UCSD-AML1 (cell line): ENCODE measurements around the gene GRK3.

Experiments
- DNase-seq: peaks from one replicate; lab custom pipeline; 2025; ENCODE audit not compliant: unreplicated experiment; lab: John Stamatoyannopoulos, UW

Gene GRK3

DNA sequence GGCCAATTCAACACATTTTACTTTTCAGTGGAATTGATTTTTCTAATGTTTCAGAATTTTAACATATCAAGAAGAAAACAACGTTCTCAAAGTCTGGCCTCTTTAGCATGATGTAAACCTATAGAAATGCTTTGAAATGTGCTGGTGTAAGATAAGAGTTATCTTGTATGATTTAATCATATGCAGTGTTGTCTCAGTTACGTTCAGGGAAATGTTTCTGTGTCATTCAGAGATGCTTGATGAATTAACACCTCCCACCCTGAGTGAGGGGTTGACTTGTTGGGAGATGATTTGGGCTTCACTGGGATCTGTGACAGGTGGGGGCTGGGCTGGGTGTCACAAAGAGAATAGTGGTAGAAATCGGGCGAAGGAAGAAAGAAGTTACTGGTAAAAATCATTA, 161.8 kb downstream of the GRK3 start:
- no peak for DNase-seq

DNA sequence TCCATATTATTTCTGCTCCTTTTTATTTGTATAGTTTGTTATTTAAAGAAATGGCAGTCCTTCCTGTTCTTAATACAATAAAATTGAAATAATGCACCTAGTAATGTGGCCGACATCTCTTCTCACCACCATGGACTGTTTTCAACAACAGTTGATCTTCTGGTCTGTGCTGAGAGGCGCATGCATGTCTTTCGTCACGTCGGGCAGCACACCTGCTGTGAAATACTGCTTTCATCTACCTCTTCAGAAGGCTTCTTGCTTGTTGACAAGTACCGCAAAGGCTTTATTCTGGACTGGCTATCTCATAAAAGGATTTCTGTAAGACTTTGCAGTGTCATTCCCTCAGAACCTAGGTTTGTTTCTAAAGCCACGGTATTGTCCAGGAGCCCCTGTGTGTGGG, 163.6 kb downstream of the GRK3 start:
- no peak for DNase-seq

DNA sequence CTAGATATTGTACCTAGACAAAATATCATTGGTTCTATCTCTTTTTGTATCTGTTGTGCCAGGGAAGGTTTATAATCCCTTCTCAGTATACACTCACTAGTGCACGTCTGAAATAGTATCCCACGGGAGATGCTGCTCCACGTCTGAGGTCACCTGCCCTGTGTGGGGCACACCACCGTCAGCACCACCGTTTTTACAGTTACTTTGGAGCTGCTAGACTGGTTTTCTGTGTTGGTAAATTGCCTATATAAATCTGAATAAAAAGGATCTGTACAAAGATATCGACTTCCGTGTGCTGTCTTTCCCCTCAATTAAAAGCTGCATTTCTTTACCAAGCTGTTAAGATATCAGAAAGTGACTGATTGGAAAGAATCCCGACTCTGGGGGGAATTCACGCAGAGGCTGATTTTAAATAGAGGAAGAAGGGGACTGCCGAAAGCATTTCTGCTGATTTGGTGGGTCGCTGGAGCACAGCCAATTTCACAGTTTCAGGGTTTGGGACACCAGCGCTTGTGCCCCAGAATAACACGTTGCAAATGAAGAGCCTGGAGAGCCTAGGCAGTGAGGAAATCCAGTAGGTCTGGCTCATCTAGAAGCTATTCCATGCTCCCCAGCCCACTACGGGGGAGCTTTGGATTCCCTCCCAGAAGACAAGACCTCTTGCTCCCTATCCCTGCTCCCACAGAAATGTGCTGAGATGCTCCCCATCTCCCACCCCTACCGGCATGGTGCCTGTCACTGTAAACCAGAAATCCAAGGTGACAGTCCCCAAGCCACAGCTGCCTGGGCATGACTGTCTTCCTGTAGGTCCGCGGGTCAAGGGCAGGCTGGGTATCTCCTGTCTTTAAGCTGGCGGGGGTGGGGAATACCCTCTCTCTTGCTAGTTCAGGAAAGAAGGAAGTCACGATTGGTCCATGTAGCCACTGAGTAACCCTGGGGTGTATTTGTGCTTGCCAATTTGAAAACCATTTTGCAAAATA, 164.8 kb downstream of the GRK3 start:
- no peak for DNase-seq

DNA sequence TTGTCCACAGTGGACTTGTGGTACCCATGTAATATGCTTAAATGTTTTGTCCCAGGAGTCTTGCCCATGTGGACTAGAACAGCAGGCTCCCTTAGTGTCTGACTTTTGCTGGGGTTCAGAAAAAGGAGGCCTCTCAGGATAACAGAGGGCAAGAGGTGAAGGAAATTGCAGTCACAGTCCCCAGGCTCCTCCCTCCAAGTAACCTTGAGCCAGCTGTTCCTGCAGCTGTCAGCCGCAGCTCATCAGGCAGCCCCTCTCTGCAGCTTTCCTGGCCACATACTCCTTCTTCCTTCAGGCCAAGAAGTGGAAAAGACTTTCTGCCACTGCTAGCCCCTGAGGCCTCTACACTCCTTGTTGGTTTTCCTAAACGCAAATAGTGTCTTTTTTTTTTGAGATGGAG, 171.2 kb downstream of the GRK3 start:
- no peak for DNase-seq

DNA sequence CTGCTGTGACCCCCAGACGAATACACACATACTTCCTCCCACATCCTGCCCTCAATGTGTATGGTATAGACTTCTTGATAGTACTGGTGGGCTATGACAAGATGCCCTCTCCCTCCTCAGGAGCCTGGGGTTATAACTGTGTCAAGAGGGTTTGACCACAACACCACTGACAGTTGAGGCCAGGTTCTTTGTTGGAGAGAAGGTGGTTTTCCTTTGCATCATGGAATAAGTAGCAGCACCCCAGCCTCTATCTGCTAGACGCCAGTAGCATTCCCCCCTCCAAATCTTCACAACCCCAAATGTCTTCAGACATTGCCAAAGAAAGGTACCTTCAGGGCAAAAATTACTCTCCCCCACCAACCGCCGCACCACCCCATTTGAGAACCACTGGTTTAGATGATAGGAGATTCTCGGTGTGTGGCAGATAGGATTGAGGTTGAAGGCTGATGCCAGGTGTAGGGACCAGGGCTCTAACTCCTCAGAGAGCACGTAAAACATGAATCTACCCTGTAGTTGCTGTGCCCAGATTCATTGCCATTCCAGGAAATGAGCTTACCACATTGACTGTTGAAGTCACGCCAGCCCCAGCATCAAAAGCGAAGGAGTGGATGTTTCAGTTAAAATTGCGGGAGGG, 172.0 kb downstream of the GRK3 start:
- DNase-seq: no peak

DNA sequence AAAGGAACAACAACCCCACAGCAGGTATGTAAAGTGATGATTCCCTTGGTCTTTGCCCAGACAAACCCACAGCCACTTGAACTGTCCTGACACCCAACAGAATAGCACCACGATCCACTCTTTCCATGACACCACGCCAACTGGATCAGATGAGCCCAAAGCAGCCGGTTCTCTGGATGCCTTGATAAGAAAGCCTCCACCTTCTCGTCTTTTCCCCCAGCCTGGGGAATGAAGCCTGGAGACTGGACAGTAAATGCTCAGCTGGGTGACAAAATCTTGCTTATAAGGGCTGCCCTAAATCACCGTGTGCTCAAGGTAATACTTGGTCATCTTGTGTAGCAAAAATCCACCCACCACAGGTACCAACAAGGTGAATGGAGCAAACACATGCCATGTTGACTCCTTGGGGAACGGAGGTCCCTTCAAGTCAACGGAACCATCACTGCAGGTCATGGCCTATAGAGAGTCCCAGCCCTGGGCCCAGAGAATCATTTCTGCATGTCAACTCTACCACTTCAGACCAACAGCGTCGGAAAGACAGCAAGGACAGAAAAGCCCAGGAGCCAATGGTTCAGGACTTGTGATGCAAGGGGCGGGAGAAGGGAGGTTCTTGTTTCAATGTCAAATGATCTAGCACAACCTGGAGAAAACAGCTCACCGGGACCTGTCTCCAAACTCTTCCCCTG, 175.3 kb downstream of the GRK3 start:
- DNase-seq: no peak

DNA sequence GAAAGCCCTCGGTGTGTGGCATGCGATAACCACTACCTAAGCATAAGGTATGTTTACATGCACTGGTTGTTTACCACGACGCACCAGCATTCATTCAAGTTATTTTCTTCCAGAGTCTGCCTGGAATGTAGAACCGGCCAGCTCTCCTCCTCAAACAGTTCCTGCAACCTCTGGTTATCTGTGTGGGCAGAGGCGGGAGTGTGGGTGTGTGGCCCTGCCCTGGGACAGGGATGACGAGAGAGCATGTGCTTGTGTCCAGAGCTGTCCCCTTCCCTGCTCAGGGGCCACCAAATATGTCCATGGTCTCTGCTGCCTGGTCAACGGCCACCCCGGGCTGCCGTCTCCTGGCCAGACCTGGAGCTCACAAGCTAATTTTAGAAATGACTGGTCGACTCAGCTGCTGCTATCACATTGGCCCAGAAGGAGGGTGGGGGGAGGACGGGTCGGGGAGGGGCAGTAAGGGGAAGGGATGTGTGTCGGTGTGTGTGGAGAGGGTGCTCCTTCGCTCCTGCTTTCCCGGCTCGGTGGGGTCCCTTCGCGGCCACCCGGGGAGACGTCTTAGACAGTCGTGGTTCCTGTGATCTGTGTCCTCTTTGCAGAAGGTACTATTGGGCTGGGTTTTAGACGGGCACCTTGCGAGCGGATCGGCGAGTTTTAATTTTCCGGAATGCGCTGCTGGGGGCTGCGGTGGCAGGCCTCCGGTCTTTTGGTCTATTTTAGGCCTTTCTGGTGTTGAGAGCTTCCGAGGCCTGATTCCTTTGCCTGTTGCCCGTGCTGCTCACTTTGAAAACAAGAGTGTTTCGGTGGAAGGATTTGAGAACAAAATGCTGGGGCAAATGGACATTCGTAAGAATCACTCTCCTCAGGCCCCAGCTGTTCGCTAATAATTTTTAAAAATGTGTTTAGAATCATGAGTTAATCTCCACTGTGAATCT, 177.5 kb downstream of the GRK3 start, which contains the start of gene MYO18B:
TSS of gene MYO18B (plus strand) at position 497 of the 935 bp plus-strand sequence. CDS start 18,905 bp downstream, outside the sequence.
- DNase-seq: no peak

DNA sequence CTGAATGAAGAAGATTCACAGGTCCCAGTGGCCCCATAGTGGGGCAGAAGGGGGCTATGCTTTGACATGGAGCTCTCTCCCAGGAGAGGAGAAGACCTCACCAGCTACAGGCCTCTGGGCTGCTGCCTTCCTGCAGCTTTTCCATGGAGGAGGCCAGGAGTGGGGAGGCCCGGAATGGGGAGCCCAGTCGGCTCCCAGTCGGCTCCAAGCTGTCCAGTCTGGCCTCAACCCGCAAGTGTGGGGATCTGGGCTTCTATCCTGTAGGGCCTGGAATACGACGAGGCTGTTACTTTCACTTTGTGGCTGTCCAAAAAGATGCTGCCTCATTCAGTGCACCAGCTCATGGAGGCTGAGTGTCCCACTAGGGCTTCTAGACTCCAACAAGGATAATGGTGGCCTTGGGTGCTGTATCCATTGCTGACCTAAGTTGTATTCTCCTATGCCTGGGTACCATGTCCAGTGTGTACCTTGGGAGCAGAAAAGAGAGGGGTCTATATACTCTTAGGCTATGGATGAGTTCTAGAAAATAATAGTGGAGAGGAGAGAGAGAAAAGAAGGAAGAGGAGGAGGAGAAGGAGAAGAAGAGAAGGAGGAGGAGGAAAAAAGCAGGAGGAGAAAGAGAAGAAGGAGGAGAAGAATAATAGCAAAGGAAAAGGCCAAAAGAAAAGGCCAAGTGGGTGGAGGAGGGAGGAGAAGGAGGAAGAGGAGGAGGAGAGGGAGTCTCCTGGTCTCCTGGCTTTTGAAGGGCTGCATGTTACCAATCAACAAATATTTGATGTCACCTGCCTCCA, 178.6 kb downstream of the GRK3 start:
- no peak for DNase-seq

DNA sequence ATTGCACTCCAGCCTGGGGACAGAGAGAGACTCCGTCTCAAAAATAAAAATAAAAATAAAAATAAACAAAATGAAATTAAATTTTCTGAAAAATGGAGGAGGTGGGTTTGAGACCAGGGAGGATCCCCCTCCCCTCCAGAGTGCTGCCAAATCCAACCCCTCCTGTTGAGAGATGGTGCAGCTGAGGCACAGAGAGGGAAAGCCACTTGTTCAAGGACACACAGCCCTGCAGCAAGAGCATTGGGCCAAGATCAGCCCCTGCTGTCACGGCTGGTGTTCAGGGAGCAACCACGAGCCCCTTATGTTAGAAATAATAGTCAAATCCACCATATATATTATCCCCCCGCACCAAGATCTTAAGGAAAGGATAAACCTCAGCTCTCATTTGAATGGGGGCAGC, 180.2 kb downstream of the GRK3 start:
- DNase-seq: no peak

DNA sequence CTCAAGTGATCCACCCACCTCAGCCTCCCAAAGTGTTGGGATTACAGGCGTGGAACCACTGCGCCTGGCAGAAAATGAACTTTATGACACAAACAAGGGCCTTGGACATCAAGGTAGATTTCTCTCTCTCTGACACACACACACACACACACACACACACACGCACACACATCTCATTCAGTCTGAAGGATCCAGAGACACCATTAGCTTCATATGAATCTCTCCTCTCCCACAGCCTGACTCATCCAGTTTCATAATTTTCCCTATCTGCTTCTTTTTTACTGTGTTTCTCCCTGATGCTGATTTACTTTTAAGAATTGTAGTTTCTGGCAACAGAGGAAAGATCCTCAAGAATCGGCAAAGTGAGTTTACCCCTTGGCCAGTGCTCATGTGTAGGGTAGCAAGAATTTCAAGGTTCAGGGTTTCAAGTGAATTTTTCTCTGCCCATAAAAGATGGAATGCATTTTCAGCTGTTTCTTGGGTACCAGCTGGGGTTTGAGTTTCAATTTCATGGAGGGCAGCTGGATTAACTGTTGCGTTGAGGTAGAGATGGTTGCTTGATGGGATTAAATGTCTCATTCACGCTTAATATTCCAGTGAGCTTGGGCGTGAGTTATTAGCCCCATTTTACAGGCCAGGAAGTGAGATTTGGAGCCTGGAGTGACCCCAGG, 181.0 kb downstream of the GRK3 start:
- no peak for DNase-seq

DNA sequence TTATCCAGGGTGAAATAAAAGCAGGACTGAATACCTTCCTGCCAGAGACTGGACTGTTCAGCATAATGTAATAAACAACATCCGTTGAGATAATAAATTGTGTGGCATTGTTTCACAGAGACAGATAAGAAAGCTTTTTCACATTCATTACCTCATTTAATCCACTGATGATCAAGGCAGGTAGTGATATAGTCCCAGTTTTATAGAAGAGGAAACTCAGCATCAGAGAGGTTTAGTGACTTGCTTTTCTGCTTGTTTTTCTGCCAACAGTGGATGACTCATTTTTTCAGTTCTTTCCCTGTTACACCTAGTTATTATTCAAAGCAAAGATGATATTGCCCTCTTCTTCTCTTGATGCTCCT, 181.5 kb downstream of the GRK3 start:
- no peak for DNase-seq

DNA sequence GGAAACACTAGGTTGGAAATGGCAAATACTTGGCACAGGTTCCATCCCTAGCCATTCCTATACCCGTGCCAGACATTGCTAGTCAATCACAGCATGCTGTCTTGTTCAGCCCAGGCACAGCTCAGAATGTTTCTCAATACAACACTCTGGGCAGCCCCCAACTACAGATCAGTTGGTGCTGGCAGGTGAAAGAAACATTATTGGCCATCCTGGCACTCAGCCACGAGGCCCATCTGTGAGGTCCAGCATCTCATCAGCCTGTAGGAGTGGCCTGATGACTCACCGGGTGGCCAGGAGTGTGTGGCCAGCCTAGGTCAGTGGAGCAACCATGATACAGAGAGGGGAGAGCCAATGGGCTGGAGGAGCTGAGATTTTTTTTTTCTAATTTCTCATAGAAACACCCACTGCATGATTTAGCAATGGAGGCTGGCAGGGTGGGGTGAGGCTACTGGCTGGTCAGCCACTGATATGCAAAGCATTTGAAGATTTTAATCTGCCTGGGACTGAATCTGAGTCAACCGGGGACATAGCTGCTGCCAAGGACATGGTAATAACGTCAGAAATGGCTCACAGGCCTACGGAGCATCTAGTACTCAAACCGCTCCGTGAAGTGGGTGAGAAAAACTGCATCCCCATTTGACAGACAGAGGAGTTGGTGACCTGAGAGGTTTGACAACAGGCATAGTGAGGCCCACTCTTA, 182.9 kb downstream of the GRK3 start:
- DNase-seq: no peak

DNA sequence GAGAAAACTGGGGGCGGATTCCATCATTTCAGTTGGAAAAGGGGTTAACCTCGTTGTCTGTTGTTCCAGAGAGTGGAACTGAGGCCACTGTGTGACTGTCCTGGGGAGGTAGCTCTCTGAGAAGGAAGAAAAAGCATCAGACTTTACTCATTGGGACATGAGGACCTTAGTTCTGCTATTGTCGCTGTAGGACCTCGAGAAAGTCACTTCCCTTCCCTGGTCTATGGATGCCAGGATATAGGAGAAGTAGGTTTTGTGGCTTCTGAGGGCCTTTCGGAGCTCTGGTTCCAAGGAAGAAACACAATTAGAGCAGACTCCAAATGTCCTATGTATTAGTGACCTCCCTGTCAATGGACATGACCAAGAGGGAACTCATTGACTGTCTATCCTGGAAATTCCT, 183.7 kb downstream of the GRK3 start:
- DNase-seq: no peak

DNA sequence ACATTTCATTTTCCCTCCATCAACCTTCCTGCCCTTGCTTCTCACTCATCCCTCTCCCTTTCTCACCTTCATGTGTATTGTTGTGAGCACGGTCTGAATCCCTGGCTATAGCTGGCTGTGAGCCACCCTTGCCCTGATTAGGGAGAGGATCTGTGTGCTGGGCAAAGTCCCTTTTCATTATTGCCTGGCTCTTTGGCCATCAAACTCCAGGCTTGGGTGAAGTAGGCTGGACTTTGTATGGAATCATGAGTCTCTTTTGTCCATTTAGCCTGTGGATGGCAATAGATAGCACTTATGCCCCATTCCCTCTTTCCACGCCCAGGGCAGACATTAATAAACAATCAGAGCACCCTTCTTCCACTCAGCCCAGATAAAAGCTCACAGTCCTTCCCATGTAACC, 184.2 kb downstream of the GRK3 start:
- no peak for DNase-seq

DNA sequence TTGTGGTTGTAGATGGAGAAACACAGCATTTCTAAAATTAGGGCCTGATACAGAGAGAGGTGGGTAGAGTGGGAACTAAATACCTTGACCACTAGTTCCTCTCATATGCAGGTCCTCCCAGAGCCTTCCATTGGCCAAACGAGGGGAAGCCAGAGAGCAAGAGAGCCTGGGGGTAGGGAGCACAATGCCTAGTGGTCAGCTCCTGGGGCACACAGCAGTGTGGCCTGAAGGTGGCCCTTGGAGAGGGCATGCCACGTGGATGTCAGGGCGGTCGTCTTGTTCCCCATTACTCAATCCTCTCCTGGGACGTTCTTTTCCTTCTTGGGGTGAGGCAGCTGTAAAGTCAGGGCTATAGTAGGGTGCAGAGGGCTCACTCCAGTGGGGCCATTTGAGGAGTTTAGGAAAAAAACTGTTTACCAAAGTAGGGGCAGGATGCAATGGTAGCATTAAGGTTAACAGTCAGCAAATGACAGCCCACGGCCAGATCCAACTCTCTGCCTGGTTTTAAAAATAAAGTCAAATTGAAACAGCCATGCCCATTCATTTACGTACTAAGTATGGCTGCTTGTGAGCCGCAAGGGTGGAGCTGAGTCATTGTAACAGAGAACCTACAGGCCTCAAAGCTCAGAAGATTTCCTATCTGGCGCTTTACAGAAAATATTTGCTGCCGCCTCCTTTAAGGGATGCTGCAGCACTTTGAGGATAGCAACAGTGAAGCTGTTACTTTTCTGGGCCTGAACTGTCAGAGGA, 185.1 kb downstream of the GRK3 start:
- DNase-seq: no peak

DNA sequence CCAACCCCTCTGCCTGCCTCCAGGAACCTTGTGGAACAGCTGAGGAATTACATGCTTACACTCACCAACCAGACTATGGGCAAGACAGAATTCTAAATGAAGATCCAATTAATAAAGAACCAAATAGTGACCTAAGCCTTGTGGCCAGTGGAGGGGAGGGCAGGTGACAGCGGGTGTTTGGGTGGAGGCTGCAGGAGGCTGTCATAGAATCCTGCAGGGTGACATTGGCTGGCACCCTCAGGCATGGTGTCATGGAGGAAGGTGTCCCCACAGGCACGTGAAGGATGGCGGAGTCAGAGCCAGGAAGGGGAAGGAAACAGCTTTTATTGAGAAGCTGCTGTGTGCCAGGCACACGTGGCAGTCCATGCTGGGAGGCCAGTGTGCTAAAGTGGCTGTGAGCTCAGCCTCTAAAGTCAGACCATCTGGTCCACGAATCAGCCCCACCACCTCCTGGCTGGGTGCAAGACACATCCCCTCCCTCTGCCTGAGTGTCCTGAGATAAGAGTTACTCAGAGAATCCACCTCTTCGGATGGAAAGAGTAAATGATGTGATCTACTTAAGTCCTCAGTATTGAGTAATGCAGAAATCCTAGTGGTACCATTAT, 186.2 kb downstream of the GRK3 start:
- DNase-seq: no peak

DNA sequence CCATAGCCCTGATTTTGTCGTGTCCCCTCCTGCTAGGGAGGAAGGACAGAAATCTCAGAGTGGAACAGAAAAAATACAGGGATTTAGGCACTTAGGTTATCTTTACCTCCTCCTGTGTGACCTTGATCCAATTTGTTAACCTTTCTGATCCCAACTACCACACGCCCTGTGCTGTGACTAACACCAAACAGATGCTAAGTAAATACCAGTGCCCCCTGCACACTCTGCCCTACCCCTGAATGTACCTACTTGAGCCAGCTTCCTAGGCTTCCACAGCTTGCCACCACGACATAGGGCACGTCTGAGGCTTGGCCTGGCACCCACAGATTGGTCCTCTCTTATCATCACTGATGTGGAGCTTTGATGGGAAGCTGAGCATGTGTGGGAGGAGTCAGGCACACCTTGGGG, 186.7 kb downstream of the GRK3 start:
- DNase-seq: no peak
